ENCODE data around the gene SGCE. TPM values are rescaled to one million over a fixed set of nuclear protein-coding genes. Genes with fewer than 3 reads are reported as not detected.
A peak's percentile ranks its signal among the peaks of the same experiment; 100 is the strongest.

SGCE gene
- total and polyA plus RNA-seq, 9 donors: 125 to 162 (median 141) TPM

GRCh38 chr7:94664023-94664422 is 8.1 kb upstream of the SGCE start:
- Histone ChIP-seq H3K4me1 (ENCODE audit: control insufficient read depth, insufficient read depth, low read length) (peaks cover 3% of the 10 kb centered on the region), H3K27ac (ENCODE audit: low read length) (no peak overlapping the region), H3K36me3 (ENCODE audit: control insufficient read depth, insufficient read depth, low read length) (peaks cover 36% of the 10 kb centered on the region), H3K9me3 (replicated peaks; ENCODE audit: control insufficient read depth, low read depth, low read length) (peaks cover 9% of the 10 kb centered on the region), H3K27me3 (ENCODE audit: control insufficient read depth, insufficient read depth, low read length) (no peaks in the 10 kb centered on the region), H3K4me3 (ENCODE audit: low read length) (no peak overlapping the region)
- no peak for DNase-seq
- WGBS (ENCODE audit: insufficient coverage): 97% methylated on average over 23 of the region's 23 CpGs

GRCh38 chr7:94662548-94662947 is 6.6 kb upstream of the SGCE start:
- no peak overlapping the region for H3K27ac ChIP-seq (ENCODE audit: low read length)
- no CpG with 5 or more reads among the region's 1 CpG for WGBS (ENCODE audit: insufficient coverage)
- no peaks in the 10 kb centered on the region for H3K27me3 ChIP-seq (ENCODE audit: control insufficient read depth, insufficient read depth, low read length)
- no peak for DNase-seq
- H3K36me3 ChIP-seq (ENCODE audit: control insufficient read depth, insufficient read depth, low read length): peaks cover 36% of the 10 kb centered on the region
- H3K9me3 ChIP-seq (replicated peaks; ENCODE audit: control insufficient read depth, low read depth, low read length): peaks cover 9% of the 10 kb centered on the region
- peaks cover 3% of the 10 kb centered on the region for H3K4me1 ChIP-seq (ENCODE audit: control insufficient read depth, insufficient read depth, low read length)
- H3K4me3 ChIP-seq (ENCODE audit: low read length): no peak overlapping the region

GRCh38 chr7:94660006-94660405 is 4.1 kb upstream of the SGCE start:
- Histone ChIP-seq H3K27ac (ENCODE audit: low read length) (no peak overlapping the region), H3K4me1 (ENCODE audit: control insufficient read depth, insufficient read depth, low read length) (peaks cover 2% of the 10 kb centered on the region), H3K27me3 (ENCODE audit: control insufficient read depth, insufficient read depth, low read length) (no peaks in the 10 kb centered on the region), H3K36me3 (ENCODE audit: control insufficient read depth, insufficient read depth, low read length) (peaks cover 17% of the 10 kb centered on the region), H3K9me3 (replicated peaks; ENCODE audit: control insufficient read depth, low read depth, low read length) (peaks cover 10% of the 10 kb centered on the region), H3K4me3 (ENCODE audit: low read length) (no peak overlapping the region)
- DNase-seq: no peak

- DNase-seq: peak; percentile 32
- peak overlapping the region; percentile 82 for H3K27ac ChIP-seq (ENCODE audit: low read length)
- H3K9me3 ChIP-seq (replicated peaks; ENCODE audit: control insufficient read depth, low read depth, low read length): peaks cover 2% of the 10 kb centered on the region
- H3K4me3 ChIP-seq (ENCODE audit: low read length): peak overlapping the region; percentile 57
- H3K36me3 ChIP-seq (ENCODE audit: control insufficient read depth, insufficient read depth, low read length): peaks cover 5% of the 10 kb centered on the region
- H3K27me3 ChIP-seq (ENCODE audit: control insufficient read depth, insufficient read depth, low read length): no peaks in the 10 kb centered on the region
- no CpG with 5 or more reads among the region's 2 CpGs for WGBS (ENCODE audit: insufficient coverage)
- peaks cover 2% of the 10 kb centered on the region for H3K4me1 ChIP-seq (ENCODE audit: control insufficient read depth, insufficient read depth, low read length)
These were observed 2.9 kb upstream of the SGCE start for GRCh38 chr7:94658826-94659225.

- H3K4me1 ChIP-seq (ENCODE audit: control insufficient read depth, insufficient read depth, low read length): peaks cover 2% of the 10 kb centered on the region
- H3K4me3 ChIP-seq (ENCODE audit: low read length): peak overlapping the region; percentile 57
- 54% methylated on average over 20 of the region's 38 CpGs for WGBS (ENCODE audit: insufficient coverage)
- no peaks in the 10 kb centered on the region for H3K27me3 ChIP-seq (ENCODE audit: control insufficient read depth, insufficient read depth, low read length)
- H3K9me3 ChIP-seq (replicated peaks; ENCODE audit: control insufficient read depth, low read depth, low read length): peaks cover 2% of the 10 kb centered on the region
- peaks cover 2% of the 10 kb centered on the region for H3K36me3 ChIP-seq (ENCODE audit: control insufficient read depth, insufficient read depth, low read length)
- H3K27ac ChIP-seq (ENCODE audit: low read length): peak overlapping the region; percentile 82
- peak; percentile 96 for DNase-seq
These were observed 2.1 kb upstream of the SGCE start for GRCh38 chr7:94657771-94658693.

- peaks cover 2% of the 10 kb centered on the region for H3K9me3 ChIP-seq (replicated peaks; ENCODE audit: control insufficient read depth, low read depth, low read length)
- H3K27ac ChIP-seq (ENCODE audit: low read length): peak overlapping the region; percentile 82
- peak; percentile 53 for DNase-seq
- peak overlapping the region; percentile 57 for H3K4me3 ChIP-seq (ENCODE audit: low read length)
- H3K27me3 ChIP-seq (ENCODE audit: control insufficient read depth, insufficient read depth, low read length): no peaks in the 10 kb centered on the region
- H3K4me1 ChIP-seq (ENCODE audit: control insufficient read depth, insufficient read depth, low read length): peaks cover 2% of the 10 kb centered on the region
- WGBS (ENCODE audit: insufficient coverage): 56% methylated on average over 32 of the region's 36 CpGs
- peaks cover 2% of the 10 kb centered on the region for H3K36me3 ChIP-seq (ENCODE audit: control insufficient read depth, insufficient read depth, low read length)
These were observed 1.2 kb upstream of the SGCE start for GRCh38 chr7:94656925-94657731.

GRCh38 chr7:94656658-94656924 is 658 bp upstream of the SGCE start:
- Histone ChIP-seq H3K4me3 (ENCODE audit: low read length) (peak overlapping the region; percentile 57), H3K4me1 (ENCODE audit: control insufficient read depth, insufficient read depth, low read length) (peaks cover 4% of the 10 kb centered on the region), H3K27ac (ENCODE audit: low read length) (peak overlapping the region; percentile 82), H3K27me3 (ENCODE audit: control insufficient read depth, insufficient read depth, low read length) (no peaks in the 10 kb centered on the region), H3K9me3 (replicated peaks; ENCODE audit: control insufficient read depth, low read depth, low read length) (peaks cover 2% of the 10 kb centered on the region), H3K36me3 (ENCODE audit: control insufficient read depth, insufficient read depth, low read length) (peaks cover 2% of the 10 kb centered on the region)
- WGBS (ENCODE audit: insufficient coverage): 55% methylated on average over 10 of the region's 10 CpGs
- no peak for DNase-seq

- WGBS (ENCODE audit: insufficient coverage): under 1% methylated on average over 23 of the region's 38 CpGs
- Histone ChIP-seq H3K4me3 (ENCODE audit: low read length) (peak overlapping the region; percentile 71), H3K4me1 (ENCODE audit: control insufficient read depth, insufficient read depth, low read length) (peaks cover 5% of the 10 kb centered on the region), H3K27me3 (ENCODE audit: control insufficient read depth, insufficient read depth, low read length) (no peaks in the 10 kb centered on the region), H3K36me3 (ENCODE audit: control insufficient read depth, insufficient read depth, low read length) (peaks cover 2% of the 10 kb centered on the region), H3K9me3 (replicated peaks; ENCODE audit: control insufficient read depth, low read depth, low read length) (peaks cover 2% of the 10 kb centered on the region), H3K27ac (ENCODE audit: low read length) (peak overlapping the region; percentile 94)
- peak; percentile 94 for DNase-seq
These were observed 646 bp downstream of the SGCE start for GRCh38 chr7:94655126-94655847.

GRCh38 chr7:94654783-94655125 is 1.2 kb downstream of the SGCE start:
- Histone ChIP-seq H3K27me3 (ENCODE audit: control insufficient read depth, insufficient read depth, low read length) (no peaks in the 10 kb centered on the region), H3K4me3 (ENCODE audit: low read length) (peak overlapping the region; percentile 71), H3K27ac (ENCODE audit: low read length) (peak overlapping the region; percentile 94), H3K9me3 (replicated peaks; ENCODE audit: control insufficient read depth, low read depth, low read length) (peaks cover 2% of the 10 kb centered on the region), H3K4me1 (ENCODE audit: control insufficient read depth, insufficient read depth, low read length) (peaks cover 10% of the 10 kb centered on the region), H3K36me3 (ENCODE audit: control insufficient read depth, insufficient read depth, low read length) (peaks cover 2% of the 10 kb centered on the region)
- no peak for DNase-seq
- WGBS (ENCODE audit: insufficient coverage): 0% methylated on average over 1 of the region's 11 CpGs

Measured in muscle of leg (tissue), 11 donors.